ENCODE measurements around the gene PLEKHN1.

DNA sequence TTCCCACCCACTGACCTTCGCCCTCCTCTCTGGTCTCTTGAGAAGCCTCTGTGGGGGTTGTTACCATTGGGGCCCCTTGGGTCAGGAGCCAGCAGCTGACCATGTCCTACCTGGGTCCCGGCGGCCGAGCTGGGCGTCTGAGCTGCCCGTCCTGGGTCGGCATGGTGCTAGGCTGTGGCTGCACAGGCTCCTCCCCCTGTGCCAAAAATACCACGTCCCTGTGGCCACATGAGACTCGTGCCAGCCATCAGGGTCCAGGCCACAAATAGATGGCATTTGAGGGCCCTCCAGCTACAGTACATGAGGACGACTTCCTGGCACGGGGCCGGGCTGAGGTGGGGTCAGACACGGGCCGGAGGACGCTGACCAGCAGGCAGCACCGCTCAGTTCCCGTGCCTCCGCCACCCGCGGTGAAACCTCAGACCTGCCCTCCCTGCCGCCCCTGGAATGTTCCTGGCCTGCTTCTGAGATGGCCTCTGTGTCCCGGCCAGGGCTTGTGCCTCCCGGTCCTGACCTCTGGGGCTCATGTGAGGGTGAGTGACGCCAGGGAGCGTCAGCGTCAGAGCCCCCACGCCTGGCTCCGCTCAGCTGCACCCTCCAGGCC lies 15.8 kb downstream of the PLEKHN1 start, which contains the start of gene PERM1:
- TF ChIP-seq EZH2 (optimal IDR thresholded peaks at IDR 0.05; ENCODE audit: low read depth, low read length) (no peak), EZH2phosphoT487 (IDR thresholded peaks at IDR 0.05; ENCODE audit: low read length) (no peak)
- TF ChIP-seq, protein P1, sequence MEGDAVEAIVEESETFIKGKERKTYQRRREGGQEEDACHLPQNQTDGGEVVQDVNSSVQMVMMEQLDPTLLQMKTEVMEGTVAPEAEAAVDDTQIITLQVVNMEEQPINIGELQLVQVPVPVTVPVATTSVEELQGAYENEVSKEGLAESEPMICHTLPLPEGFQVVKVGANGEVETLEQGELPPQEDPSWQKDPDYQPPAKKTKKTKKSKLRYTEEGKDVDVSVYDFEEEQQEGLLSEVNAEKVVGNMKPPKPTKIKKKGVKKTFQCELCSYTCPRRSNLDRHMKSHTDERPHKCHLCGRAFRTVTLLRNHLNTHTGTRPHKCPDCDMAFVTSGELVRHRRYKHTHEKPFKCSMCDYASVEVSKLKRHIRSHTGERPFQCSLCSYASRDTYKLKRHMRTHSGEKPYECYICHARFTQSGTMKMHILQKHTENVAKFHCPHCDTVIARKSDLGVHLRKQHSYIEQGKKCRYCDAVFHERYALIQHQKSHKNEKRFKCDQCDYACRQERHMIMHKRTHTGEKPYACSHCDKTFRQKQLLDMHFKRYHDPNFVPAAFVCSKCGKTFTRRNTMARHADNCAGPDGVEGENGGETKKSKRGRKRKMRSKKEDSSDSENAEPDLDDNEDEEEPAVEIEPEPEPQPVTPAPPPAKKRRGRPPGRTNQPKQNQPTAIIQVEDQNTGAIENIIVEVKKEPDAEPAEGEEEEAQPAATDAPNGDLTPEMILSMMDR (IDR thresholded peaks at IDR 0.05; ENCODE audit: low read length) = no peak
